Smooth muscle cell of the brain vasculature (primary cell): ENCODE measurements around the gene SLC49A3.
"Not testable (repeated sequence)": the region's sequence is repeated elsewhere in the genome, so short reads cannot be mapped to it uniquely, and the experiment has no call there.

ENCODE experiments used
- DNase-seq: peaks from one replicate; pipeline ENCODE4 v3.0.0-alpha.2; 2012; ENCODE audit warnings: low read depth, low spot score

The SLC49A3 gene

DNA sequence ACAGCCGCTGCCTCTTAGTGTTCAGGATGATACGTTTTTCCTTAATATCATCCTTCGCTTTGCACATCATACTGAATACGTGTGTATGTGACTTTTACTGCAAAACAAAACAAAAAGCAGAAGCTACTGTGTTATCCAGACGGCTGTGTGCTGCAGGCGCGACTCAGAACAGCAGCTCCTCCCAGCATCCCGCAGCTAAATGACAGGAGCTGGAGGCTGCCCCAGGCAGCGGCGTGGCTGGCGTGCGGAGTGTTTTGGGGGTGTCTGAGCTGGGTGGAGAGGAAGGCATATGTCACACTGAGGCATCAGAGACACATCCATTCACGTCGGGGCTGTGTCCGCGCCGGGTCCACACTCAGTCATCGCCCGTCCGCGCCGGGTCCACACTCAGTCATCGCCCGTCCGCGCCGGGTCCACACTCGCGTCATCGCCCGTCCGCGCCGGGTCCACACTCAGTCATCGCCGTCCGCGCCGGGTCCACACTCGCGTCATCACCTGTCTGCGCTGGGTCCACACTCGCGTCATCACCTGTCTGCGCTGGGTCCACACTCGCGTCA, 33.3 kb upstream of the SLC49A3 start:
- no peak for DNase-seq

DNA sequence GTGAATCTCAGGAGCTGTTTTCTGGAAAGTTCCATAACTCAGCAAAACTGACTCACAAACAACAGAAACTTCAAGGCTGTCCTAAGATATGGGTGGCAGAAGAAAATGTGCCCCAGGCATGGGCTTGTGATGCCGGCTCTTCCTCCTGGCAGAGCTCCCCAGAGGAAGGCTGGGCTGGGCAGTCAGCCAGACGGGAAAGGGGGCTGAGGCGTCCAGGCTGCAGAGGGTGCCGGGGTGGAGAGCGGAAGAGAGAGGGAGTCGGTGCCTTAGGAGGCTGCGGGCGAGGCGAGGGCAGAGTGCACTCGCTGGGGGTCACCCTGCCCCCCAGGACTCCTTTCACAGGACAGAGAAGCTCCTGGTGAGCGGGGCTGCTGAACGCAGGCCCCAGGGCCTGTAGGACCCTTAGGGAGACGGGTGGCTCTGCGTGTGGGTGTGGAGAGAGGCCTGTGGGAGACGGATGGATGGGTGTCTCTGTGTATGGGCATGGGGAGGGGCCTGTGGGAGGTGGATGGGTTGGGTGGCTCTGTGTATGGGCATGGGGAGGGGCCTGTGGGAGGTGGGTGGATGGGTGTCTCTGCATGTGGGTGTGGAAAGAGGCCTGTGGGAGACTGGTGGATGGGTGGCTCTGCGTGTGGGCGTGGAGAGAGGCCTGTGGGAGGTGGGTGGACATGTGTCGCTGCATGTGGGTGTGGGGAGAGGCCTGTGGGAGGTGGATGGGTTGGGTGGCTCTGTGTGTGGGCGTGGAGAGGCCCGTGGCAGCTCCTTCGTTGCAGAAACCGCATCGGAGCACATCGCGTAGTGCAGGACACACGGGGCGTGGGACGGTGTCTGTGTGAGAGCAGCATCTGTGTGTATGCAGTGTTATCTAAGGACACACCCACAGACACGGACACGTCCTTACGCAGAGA, 32.6 kb upstream of the SLC49A3 start:
- no peak for DNase-seq

DNA sequence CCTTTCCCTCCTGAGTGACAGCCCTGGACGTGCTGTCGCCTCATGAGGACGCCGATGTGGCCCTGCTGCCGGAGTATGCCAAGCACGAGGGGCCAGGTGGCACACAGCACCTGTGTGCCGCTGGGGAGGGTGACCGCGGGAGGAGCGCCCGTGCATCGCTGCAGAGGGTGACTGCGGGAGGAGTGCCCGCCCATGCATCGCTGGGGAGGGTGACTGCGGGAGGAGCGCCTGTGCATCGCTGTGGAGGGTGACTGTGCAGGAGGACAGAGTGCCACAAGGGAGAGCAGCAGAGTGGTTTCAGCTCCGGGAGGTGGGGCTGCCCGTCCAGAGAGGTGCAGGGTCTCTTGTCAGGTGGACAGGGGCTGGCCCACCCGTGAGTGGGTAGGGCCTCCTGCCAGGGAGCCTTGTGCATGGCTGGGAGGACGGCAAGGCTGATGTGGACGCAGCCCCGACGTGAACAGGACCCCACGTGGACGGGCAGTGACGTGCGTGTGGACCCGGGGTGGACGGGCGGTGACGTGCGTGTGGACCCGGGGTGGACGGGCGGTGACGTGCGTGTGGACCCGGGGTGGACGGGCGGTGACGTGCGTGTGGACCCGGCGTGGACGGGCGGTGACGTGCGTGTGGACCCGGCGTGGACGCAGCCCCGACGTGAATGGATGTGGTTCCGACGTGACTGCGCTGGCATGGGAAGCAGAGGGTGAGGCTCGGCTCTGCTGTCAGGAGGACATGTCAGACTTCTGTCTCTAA, 31.3 kb upstream of the SLC49A3 start:
- no peak for DNase-seq

DNA sequence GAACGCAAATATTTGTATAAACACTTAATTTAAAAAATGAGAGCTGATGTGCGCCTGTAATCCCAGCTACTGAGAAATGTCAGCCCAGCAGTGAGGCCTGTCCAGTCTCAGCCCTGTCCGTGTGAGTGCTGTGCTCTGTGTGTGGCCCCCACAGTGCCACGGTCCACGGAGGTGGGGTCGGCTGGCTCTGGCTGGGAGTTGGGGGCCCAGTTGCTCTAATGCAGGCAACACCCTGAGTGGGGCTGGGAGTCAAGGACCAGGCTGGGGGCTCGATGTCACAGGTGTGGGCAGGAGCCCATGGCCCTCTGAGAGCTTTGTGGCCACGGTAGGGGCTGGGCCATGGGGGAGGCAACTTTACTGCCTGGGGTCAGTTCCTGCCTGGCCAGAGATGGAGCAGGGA, 29.5 kb upstream of the SLC49A3 start:
- no peak for DNase-seq

DNA sequence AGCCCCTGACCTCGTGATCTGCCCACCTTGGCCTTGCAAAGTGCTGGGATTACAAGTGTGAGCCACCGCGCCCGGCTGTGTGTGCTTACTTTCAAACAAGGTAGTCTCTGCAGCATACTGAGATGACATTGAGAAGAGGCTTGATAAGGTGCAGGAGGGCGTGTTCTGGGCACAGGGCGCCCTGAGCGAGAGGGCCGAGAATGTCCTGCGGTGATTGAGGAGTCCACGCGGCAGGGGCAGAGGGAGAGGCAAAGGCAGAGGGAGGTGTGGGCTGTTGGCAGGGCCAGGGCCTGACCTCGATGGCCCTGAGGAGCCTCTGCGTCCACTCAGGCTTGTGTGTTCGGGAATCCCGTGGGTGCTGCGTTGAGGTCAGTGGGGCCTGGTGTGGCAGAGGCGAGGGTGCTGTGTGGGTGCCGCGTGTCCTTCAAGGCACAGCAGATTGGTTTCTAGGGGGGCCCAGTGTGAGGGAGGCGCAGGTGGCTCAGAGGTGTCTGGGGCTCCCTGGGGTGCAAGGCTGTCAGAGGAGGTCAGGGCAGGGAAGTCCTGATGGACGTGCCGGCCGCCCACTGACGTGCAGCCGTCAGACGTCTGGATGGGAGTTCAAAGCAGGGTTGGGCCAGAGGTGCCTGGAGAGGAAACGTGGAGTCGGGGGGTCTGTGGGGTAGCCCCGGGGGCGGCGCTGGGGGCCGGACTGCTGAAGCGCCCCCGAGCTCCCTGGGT, 28.8 kb upstream of the SLC49A3 start:
- no peak for DNase-seq

DNA sequence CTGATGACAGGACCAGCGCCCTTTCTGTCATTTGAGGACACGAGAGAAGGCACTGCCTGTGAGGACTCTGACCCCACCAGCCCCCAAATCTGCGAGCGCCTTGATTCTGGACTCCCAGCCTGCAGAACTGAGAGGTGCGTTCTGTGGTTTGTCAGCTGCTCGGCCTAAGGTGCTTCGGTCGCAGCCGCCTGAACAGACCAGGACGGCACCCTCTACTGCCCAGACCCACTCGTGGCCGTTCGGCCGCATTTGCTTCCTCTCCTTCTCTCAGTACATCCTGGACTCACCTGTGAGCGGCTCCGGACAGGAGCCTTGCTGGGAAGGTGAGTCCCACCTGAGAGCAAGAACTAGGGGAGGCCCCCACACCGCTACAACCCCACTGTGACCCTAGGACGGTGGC, 25.1 kb upstream of the SLC49A3 start:
- no peak for DNase-seq

DNA sequence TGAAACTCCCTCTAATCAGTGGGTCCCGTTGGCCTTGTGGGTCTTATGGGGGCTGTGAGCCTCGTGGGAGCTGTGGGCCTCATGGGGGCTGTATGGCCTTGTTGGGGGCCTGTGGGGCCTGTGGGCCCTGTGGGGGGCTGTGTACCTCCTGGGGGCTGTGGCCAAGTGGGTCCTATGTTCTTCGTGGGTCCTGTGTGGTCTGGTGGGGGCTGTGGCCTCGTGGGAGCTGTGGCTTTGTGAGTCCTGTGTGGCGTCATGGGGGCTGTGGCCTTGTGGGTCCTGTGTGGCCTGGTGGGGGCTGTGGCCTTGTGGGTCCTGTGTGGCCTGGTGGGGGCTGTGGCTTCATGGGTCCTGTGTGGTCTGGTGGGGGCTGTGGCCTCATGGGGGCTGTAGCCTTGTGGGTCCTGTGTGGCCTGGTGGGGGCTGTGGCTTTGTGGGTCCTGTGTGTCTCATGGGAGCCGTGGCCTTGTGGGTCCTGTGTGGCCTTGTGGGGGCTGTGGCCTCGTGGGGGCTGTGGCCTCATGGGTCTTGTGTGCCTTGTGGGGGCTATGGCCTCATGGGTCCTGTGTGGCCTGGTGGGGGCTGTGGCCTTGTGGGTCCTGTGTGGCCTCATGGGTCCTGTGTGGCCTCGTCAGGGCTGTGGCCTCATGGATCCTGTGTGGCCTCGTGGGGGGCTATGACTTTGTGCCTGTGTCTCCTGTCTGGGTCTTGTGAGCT, 24.1 kb upstream of the SLC49A3 start:
- no peak for DNase-seq

DNA sequence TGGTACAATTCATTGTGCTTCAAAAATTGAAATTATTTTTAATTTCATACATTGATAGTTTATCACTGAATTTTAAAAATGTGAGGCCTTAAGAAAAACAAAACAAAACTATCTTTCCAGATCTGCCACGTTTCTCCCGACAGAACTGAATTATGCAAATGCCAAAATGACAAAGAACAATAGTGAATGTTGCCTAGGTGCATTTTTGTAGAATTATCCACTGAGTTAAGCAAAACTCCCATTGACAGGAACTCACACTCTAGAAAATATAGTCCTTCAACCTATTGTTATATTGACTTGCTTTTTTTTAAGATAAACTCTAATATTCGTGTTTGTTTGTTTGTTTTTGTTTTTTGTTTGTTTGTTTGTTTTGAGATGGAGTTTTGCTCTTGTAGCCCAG, 23.1 kb upstream of the SLC49A3 start:
- no peak for DNase-seq

DNA sequence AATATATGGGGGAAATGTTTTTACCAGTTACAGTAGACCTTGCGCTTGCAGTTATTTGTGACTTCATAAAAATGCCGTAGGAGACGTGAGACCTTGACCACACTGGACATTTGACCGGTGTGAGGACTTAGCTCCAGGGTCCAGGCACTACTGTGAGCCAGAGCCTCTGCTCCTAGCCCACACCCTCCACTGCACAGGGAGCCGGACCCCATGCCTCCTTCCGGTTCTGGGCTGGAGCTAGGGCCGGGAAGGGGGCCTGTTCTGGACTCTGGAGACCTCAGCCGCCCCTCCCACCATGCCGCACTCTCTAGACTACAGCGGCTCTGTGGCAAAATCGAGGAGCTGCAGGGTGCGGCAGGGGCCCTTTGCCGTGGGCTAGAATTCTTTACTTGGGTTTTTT, 22.0 kb upstream of the SLC49A3 start:
- no peak for DNase-seq

DNA sequence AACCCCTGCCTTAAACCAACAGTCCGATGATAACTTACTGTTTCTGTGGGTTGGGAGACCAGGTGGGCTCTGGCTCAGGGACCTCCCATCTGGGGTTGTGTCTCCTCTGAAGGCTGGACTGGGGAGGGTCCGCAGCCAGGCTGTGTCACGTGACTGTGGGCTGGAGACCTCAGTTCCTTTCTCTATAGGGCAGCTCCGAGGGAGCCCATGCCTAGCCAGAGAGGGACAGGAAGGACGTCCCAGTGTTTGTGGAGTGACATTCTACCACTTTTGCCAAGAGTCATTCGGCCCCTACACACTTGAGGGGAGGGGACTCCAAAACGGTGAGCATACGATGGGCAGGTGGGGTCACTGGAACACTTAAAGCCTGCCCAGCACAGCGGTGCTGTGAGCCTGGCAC, 21.2 kb upstream of the SLC49A3 start:
- no peak for DNase-seq

DNA sequence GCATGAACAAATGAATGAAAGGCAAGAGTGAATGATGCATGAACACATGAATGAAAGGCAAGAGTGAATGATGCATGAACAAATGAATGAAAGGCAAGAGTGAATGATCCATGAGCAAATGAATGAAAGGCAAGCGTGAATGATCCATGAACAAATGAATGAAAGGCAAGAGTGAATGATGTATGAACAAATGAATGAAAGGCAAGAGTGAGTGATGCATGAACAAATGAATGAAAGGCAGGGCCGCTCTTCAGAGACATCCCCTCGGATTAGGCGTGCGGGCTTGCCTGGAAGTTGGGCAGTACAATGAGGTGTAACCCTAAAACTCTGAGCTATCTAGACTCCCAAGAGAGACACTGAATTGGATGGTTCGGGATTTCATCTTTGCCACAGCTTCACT, 20.4 kb upstream of the SLC49A3 start:
- no peak for DNase-seq

DNA sequence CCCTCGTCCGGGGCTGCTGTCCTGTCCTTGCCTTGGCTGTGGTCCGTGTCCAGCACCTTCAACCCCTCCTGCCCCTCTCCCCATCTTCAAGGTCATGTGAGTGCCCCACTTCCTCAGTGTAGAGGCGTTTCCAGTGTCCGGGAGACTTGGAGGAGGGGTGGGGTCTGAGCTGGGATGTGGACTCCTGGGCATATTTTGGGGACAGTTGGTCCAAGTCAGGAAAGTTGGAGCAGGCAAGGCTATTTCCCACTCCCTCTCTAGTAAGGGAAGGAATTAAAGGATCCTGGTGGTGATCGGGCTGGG, 19.6 kb upstream of the SLC49A3 start:
- no peak for DNase-seq

DNA sequence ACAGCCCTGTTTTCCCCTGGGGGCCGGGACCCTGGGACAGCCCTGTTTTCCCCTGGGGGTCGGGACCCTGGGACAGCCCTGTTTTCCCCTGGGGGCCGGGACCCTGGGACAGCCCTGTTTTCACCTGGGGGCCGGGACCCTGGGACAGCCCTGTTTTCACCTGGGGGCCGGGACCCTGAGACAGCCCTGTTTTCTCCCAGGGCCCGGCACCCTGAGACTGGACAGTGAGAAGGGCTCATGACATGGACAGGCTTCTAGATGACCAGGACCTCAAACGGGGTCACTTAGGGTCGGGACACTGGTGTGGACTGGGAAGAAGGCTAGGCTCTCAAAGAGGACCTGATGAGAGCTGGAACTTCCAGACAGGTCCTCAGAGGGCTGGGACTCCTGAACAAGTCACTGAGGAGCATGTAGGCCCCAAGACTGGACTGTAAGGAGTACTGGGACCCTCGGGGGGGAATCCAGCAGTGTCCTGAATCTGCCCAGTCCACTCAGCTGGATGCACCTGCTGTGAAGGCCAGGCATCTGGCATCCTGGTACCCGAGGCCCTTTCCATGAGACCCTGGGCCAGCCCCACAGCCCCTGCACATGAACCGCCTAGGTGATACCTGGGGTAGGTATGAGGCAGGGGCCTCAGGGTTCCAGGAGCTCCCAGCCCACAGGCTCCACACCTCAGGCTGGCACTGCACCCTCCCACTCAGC, 19.1 kb upstream of the SLC49A3 start:
- DNase-seq: no peak

DNA sequence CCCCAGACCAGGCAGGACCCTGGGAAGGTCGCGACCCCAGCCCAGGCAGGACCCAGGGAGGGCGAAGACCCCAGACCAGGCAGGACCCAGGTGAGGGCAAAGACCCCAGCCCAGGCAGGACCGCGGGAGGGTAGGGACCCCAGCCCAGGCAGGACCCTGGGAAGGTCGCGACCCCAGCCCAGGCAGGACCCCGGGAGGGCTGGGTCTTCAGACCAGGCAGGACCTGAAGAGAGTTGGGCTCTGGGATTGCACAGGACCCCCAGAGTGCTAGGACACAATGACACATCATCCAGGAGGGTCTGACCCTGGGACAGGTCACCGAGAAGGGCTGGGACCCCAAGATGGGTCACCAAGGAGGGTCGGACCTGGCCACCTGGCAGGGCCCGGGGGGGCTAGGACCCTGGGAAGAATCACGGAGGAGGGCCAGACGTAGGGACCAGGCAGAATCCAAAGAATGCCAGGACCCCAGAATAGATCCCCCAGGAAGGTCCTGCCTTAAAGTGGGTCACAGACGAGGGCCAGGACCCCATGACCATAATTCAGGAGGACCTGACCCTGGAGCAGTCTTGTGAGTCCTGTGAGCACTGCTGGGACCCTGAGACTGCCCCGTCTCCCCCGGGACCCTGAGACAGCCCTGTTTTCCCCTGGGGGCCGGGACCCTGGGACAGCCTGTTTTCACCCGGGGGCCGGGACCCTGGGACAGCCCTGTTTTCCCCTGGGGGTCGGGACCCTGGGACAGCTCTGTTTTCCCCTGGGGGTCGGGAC, 18.1 kb upstream of the SLC49A3 start:
- no peak for DNase-seq

DNA sequence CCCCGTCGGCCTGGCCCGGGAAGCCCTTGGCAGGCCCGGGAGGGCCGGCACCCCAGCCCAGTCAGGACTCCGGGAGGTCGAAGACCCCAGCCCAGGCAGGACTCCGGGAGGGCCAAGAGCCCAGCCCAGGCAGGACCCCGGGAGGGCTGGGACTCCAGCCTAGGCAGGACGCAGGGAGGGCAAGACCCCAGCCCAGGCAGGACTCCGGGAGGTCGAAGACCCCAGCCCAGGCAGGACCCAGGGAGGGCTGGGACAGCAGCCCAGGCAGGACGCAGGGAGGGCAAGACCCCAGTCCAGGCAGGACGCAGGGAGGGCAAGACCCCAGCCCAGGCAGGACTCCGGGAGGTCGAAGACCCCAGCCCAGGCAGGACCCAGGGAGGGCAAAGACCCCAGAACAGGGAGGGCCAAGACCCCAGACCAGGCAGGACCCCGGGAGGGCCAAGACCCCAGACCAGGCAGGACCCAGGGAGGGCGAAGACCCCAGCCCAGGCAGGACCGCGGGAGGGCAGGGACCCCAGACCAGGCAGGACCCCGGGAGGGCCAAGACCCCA, 17.2 kb upstream of the SLC49A3 start:
- not testable (repeated sequence) for DNase-seq

DNA sequence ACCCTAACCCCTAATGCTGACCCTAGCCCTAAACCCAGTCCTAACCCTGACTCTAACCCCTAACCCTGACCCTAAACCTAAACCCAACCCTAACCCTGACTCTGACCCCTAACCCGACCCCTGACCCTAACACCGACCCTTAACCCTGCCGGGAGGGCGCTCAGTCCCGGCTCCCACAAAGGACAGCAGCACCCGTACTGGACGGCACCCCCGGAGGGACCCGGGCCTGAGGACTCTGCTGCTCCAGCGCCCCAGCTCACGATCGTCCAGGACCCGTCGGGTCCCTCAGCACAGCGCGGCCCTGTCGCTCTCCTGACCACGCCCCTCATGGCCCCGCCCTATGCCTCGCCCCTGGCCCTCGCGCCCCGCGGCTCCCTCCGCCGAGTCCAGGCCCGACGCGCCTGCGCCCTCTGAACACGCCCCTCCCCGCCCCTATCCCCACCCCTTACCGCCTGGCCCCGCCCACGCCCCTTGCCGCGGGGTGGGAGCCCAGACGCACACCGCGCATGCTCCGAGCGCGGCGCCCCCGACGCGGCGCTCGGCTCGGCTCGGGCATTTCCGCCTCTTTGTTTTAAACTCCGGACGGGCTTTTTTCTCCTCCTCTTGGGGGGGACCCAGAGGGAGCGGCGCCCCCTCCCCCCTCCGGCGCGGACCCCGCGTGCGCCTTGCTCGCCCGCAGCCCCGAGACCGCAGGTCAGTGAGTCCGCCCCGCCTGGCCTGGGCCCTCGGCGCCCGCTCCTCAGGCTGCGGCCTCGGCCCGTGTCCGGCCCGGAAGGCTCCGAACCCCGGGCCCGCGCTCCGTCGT, 16.5 kb upstream of the SLC49A3 start, which contains the start of gene PCGF3:
PCGF3 (plus strand) TSS at position 555 of the 805 bp plus-strand sequence. CDS start 27,849 bp downstream, outside the sequence.
- DNase-seq: peak; percentile 87

DNA sequence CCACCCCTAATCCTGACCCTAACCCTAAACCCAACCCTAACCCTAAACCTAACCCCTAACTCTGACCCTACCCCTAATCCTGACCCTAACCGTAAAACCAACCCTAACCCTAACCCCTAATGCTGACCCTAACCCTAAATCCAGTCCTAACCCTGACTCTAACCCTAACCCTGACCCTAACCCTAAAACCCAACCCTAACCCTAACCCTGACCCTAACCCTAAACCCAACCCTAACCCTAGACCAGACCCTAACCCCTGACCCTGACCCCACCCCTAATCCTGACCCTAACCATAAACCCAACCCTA, 16.0 kb upstream of the SLC49A3 start:
- no peak for DNase-seq

DNA sequence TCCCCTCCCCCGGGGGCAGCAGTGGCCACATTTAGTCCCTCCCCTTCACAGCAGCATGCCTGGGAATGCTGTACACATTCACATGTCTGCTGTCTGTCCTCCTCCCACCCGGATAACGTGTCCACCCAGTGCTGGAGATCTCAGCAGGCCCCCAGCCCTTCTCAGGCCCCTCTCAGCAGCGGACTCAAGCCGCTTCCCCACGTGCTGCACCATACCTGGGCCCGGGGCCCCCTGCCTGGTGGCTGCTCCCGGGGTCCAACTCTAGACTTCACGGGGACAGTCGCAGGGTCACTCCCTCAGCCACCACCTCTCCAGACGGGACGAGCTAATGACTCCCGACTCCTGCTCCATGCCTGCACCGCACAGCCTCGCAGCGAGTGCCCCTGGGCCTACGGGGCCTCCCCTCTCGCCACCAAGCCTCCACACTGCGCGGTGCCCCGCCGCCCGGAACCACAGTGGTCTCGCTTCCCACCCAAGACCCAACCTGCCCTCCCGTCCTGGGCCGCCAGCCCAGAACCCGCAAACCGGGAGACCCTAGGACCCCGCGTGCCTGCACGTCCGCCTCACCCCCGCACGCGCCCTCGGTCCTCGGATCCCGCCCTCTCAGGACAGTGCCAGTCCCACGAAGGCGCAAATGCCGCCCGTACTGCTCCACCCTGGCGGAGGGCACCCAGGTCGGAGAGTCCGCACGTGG, 15.4 kb upstream of the SLC49A3 start:
- no peak for DNase-seq
